HepG2 (cell line): ENCODE data around the gene MXRA8. TPM values are rescaled to one million over a fixed set of nuclear protein-coding genes. Genes with fewer than 3 reads are reported as not detected.
A peak's percentile ranks its signal among the peaks of the same experiment; 100 is the strongest.

Experiments
- ETV5 ChIP-seq: IDR thresholded peaks from 2 replicates; pipeline ENCODE4 v1.6.1; 2018; ENCODE audit warnings: missing biosample characterization, missing genetic modification reagents, inconsistent platforms, borderline replicate concordance
- FOSL1 ChIP-seq: sonication (generic); formaldehyde crosslinking; IDR thresholded peaks from 2 replicates; pipeline ENCODE4 v1.9.0; 2021; ENCODE audit warnings: missing genetic modification reagents, borderline replicate concordance
- FOXA3 ChIP-seq: IDR thresholded peaks from 2 replicates; pipeline ENCODE4 v1.6.1; 2016; ENCODE audit warnings: missing genetic modification reagents, missing compliant biosample characterization
- IRF2 ChIP-seq: IDR thresholded peaks from 2 replicates; pipeline ENCODE4 v1.6.1; 2018; ENCODE audit warnings: missing genetic modification reagents, missing compliant biosample characterization
- JUN ChIP-seq: sonication (generic); formaldehyde crosslinking; IDR thresholded peaks from 2 replicates; pipeline ENCODE4 v1.4.0; 2020; ENCODE audit warnings: mild to moderate bottlenecking, missing genetic modification reagents
- MNT ChIP-seq: fragments of 450-650 bp; IDR thresholded peaks from 2 replicates; pipeline ENCODE4 v1.6.1; 2016
- USF2 ChIP-seq, 2 experiments: sonication (generic) in 1 of 2; formaldehyde crosslinking in 1 of 2; IDR thresholded peaks; 2 replicates each; pipeline versions ENCODE4 v1.5.1 to v1.6.1; 2011 to 2020; ENCODE audit warnings: borderline replicate concordance in 1 of 2, low read depth in 1 of 2, low read length in 1 of 2, mild to moderate bottlenecking in 1 of 2, missing genetic modification reagents in 1 of 2, moderate library complexity in 1 of 2
- ZBTB21 ChIP-seq: sonication (generic); formaldehyde crosslinking; IDR thresholded peaks from 2 replicates; pipeline ENCODE4 v1.4.0; 2020; ENCODE audit warnings: missing genetic modification reagents
- ZNF18 ChIP-seq: sonication (generic); formaldehyde crosslinking; IDR thresholded peaks from 2 replicates; pipeline ENCODE4 v1.8.0; 2022; ENCODE audit warnings: mild to moderate bottlenecking, missing genetic modification reagents; ENCODE audit not compliant: insufficient replicate concordance
- ZNF580 ChIP-seq: IDR thresholded peaks from 2 replicates; pipeline ENCODE4 v1.6.1; 2016; ENCODE audit warnings: low read depth, borderline replicate concordance
- polyA plus RNA-seq, 8 experiments: library from polyadenylated mRNA; depleted of rRNA in 3 of 8; stranded (reverse) in 7 of 8; unstranded in 1 of 8; fragments of >200 nt; fragmentation: Illumina TruSeq in 4 of 8; extraction: Trizol in 4 of 8; gene quantifications; 2 replicates each; pipeline versions ENCODE4 v1.2.1 to v1.2.3, GENCODE V29; 2011 to 2016; ENCODE audit warnings: low read depth in 4 of 8, missing spikeins in 1 of 8, mixed read lengths in 1 of 8; ENCODE audit not compliant: insufficient read depth in 1 of 8
- total RNA-seq, 5 experiments: library from RNA; depleted of rRNA; stranded (reverse); fragments of >200 nt; fragmentation: Illumina TruSeq; extraction: Trizol; gene quantifications; 2 replicates each; pipeline ENCODE4 v1.2.3, GENCODE V29; 2016; ENCODE audit warnings: low read depth in 1 of 5

MXRA8 gene
- total and polyA plus RNA-seq, 2 of the 13 experiments (the other 11 are each of a cell fraction or from before 2014, with no cell fraction given): 19.8 to 44.8 TPM

- TF ChIP-seq ETV5 (CRISPR knock-in tag) (peak; percentile 92), FOSL1 (CRISPR knock-in tag) (no peak), ZNF580 (CRISPR knock-in tag) (0 out of 2 replicates have a peak, but pooled peaks have one; percentile 23), JUN (CRISPR knock-in tag) (0 out of 2 replicates have a peak, but pooled peaks have one; percentile 56), IRF2 (CRISPR knock-in tag) (peak; percentile 44; the same call in 1 of the 2 replicates), ZNF18 (CRISPR knock-in tag) (no peak), USF2 (IDR thresholded peaks at IDR 0.05; ENCODE audit: low read depth, low read length) (no peak), USF2 (CRISPR knock-in tag; IDR thresholded peaks at IDR 0.05; ENCODE audit: borderline replicate concordance) (0 out of 2 replicates have a peak, but pooled peaks have one; percentile 15), FOXA3 (CRISPR knock-in tag) (0 out of 2 replicates have a peak, but pooled peaks have one; percentile 6), MNT (peak; percentile 38; the same call in 1 of the 2 replicates), ZBTB21 (CRISPR knock-in tag) (peak; percentile 25; the same call in 1 of the 2 replicates)
- TF ChIP-seq, all 625 proteins: peak for 197
Observed at GRCh38 chr1:1307923-1308755, 50.2 kb downstream of the MXRA8 start, which contains the start of the genes ACAP3 and PUSL1 (continued).
